H1 (cell line): ENCODE measurements around the gene RORB.

Experiments
- ATF2 ChIP-seq: IDR thresholded peaks from 2 replicates; pipeline ENCODE4 v1.6.1; 2012; ENCODE audit warnings: low read length, inconsistent platforms
- CTCF ChIP-seq, 3 experiments: IDR thresholded peaks; 1 replicate in 2 of 3; 2 replicates in 1 of 3; pipeline versions ENCODE4 v1.5.1 to v1.6.1; 2011; ENCODE audit warnings: low read length in 3 of 3, mild to moderate bottlenecking in 3 of 3, inconsistent platforms in 2 of 3, low read depth in 1 of 3, moderate library complexity in 1 of 3; ENCODE audit not compliant: insufficient read depth in 1 of 3; ENCODE audit errors: control extremely low read depth in 1 of 3
- POLR2A ChIP-seq, 2 experiments: IDR thresholded peaks; 1 replicate in 1 of 2; 2 replicates in 1 of 2; pipeline ENCODE4 v1.6.1; 2011; ENCODE audit warnings: low read depth in 2 of 2, low read length in 2 of 2, mild to moderate bottlenecking in 2 of 2; ENCODE audit errors: control extremely low read depth in 1 of 2
- TAF1 ChIP-seq: IDR thresholded peaks from 2 replicates; pipeline ENCODE4 v1.6.1; 2011; ENCODE audit warnings: mild to moderate bottlenecking, low read depth, low read length

- TF ChIP-seq TAF1 (no peak), POLR2A (IDR thresholded peaks at IDR 0.05; ENCODE audit: control extremely low read depth in 1 of 2, low read depth in 2 of 2, low read length in 2 of 2) (no peak), CTCF (IDR thresholded peaks at IDR 0.05; ENCODE audit: control extremely low read depth in 1 of 3, insufficient read depth in 1 of 3, low read depth in 1 of 3, low read length in 3 of 3) (no peak), ATF2 (no peak)
Measured at GRCh38 chr9:74598874-74599273, 101.7 kb downstream of the RORB start.
